HG03139 (cell line): ENCODE results near the gene PCSK2.
"Not testable (repeated sequence)": the region's sequence is repeated elsewhere in the genome, so short reads cannot be mapped to it uniquely, and the experiment has no call there.

Experiments used
- ATAC-seq: cut with Tn5 transposase; IDR thresholded peaks from one replicate; pipeline ENCODE4 v1.9.1; 2021; ENCODE audit not compliant: unreplicated experiment

Gene PCSK2, protein sequence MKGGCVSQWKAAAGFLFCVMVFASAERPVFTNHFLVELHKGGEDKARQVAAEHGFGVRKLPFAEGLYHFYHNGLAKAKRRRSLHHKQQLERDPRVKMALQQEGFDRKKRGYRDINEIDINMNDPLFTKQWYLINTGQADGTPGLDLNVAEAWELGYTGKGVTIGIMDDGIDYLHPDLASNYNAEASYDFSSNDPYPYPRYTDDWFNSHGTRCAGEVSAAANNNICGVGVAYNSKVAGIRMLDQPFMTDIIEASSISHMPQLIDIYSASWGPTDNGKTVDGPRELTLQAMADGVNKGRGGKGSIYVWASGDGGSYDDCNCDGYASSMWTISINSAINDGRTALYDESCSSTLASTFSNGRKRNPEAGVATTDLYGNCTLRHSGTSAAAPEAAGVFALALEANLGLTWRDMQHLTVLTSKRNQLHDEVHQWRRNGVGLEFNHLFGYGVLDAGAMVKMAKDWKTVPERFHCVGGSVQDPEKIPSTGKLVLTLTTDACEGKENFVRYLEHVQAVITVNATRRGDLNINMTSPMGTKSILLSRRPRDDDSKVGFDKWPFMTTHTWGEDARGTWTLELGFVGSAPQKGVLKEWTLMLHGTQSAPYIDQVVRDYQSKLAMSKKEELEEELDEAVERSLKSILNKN

DNA sequence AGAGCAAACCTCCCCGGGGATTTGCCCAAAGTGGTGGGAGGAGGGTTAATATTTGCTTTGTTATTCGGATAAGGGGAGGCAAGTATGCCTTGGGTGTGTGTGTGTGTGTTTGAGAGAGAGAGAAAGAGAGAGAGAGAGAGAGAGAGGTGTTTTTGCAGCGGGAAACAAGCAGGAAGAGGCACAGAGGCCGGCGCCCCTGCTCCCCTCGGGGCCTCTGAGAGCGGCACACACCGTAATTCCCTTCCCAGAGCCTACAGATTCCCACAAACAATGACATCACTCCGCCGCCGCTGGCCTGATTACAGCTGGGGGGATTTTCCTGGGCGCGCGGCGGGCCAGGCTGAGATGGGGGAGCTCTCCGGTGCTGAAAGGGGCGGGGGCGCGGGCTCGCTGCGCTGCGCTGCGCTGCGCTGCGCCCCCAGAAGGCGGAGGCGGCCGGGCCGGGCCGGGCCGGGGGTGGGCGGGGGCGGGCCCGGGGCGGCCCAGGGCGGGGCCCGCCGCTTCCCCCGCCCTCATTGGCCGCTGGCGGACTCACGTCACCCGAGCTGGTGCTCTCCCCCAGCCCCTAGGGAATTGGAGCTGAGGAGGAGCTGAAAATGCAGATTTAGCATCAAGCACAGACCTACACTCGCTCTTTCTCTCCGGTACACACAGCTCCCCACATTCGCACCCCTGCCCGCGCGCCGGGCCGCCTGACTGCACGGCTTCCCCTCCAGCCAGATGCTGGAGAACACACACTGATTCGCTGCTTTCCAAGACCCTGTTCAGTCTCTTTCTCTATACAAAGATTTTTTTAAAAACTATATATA is at the start of gene PCSK2:
PCSK2 (plus strand) TSS at position 631 of the 809 bp plus-strand sequence. CDS start 266 bp downstream, outside the sequence.
- ATAC-seq: no peak

DNA sequence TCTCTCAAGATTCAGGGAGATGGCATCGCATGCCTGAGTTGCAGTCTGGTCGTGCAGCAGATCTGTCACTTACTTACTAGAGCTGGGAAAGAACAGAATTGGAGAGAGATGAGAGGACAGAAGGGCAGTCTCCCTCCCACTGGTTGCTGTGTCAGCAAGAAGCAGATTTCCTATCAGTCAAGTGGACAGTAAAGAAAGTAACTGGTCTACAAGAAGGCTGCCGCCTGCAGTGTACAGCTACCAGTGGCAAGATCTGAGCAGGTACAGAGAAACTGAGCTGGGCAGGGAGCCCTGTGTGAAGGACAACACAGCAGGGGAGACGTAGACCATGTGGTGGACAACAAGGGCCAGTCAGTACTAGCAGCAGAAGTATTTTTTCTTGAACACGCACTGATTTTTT is 49.5 kb upstream of the PCSK2 start:
- ATAC-seq: no peak

DNA sequence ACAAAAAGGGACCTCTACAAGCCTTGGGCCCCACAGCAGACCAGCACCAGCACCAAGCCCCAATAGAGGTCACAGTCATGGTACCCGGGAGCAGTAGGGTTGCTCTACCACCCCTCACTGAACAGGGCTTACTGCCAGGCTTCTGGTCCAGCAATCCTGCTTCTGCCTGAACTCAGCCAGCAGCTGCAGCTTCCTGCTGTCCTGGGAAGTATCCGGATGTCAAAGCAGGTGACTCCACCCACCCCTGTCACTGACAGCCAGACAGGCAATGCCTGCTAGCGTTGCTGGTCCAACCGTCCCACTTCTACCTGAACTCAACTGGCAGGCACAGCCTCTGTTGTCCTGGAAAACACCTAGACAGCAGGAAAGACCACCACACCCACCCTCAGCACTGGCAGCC is 47.0 kb upstream of the PCSK2 start:
- ATAC-seq: no peak

DNA sequence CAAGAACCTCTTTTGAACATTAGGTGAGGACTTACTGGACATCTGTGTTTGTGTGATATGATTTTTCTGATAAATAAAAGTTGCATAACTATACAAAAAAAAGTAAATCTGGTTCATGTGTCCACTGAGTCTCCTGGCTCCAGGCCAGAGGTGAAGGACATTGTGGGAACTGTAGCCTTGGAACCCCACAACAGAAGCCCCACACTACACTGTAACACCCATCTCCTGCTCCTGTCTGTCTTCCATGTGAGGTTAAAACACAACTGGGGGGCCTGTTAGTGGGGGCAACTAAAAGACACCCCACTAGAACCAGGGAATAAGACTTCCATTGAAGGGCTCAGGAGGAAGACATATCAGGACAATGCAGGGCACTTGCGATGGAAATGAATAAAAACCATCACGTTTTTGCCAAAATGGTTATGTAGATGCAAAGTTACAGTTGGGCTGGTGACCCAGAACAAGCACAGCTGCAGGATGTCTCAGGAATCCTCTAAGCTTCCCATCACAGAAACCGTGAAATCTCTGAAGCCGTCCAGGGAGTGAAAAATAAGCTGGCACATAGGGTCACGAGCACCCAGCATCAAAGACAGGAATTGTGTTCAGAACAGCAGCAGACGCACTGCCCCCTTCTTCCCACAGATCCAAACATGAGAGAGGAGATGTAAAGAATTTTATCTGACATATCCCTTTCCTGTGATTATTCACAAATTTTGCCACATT is 36.7 kb upstream of the PCSK2 start:
- ATAC-seq: no peak

DNA sequence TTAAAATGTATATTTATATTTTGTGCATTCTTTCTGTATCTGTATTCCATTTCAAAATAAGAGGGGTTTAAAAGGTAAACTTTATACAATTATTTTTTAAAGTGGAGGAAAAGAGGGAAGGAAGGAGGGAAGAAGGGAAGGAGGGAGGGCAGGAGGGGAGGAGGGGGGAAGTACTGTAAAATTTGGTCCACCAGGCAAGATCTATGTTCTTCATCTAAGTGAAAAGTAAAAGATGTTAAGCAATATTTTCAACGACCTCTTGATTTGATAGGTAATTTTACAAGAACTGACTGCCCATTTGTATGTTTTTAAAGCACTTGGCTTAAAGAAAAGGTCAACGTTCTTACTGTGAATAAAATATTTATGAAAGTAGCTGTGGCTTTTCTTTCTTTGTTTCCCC is 29.8 kb upstream of the PCSK2 start:
- no peak for ATAC-seq

DNA sequence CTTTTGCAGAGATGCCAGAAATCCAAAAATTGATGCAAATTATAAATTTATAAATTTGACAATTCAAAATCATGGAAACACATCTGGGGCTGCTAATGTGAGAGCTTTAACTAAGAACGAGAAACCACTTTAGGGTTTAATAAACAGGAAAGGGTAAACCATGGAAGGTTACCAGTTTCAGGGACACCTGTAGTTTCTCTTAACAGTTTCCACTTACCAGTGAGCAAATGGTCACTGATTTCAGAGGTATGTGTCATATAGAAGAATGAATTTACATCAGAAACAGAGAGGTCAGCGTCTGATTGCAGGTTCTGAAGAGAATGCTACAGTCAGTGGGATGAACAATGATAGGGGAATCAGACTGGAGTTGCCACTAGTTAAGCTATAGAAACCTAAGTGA is 24.8 kb upstream of the PCSK2 start:
- ATAC-seq: no peak

DNA sequence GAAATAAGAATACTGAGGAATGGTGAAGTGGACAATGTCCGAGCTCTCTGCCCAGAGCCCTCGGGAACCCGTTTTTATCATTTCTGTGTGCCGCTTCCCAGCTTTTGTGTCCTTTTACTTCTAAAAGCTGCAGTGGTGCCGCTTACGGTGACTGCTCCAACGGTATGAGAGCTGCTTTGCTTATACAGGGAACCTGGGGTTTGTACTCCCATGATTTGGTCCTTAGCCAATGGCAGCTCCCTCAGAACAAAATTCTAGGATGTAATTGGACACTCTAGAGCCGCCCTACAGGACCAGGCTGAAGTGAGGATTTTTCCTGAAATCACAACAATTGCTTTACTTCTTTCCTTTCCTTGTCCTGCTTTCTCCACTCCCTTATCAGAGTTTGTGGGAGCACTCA is 24.2 kb upstream of the PCSK2 start:
- ATAC-seq: no peak

DNA sequence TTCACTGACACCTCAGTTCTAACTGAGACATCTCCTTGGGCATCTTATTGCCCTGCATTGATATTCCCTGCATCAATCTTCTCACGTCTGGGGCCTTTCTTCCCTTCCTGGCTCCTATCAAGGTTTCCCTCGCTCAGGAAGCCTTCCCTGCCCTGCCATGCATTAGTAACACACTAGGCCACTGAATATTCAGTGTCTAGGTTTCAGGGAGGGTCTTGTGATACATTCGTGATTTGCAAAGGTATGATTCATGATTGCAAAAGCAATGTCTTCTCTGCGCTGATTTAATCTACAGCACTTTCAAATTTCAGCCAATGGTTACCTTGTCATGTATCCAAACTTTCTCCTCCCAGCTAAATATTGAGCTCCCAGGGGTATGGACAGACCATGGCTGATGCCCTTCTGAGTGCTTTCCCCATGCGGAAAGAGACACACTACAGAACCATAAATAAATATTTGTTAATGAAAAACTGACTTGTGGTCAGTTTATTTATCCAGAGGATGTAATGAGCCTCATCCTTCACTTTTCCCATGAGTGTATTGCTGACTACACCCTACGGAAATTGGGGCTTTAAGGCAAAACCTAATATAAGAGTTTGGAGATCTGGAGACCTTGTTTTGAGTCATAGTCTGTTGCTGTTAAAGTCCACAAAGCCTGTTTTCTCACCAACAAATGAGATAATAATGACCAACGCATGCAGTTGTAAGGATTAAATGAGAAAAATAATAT is 21.6 kb upstream of the PCSK2 start:
- no peak for ATAC-seq

DNA sequence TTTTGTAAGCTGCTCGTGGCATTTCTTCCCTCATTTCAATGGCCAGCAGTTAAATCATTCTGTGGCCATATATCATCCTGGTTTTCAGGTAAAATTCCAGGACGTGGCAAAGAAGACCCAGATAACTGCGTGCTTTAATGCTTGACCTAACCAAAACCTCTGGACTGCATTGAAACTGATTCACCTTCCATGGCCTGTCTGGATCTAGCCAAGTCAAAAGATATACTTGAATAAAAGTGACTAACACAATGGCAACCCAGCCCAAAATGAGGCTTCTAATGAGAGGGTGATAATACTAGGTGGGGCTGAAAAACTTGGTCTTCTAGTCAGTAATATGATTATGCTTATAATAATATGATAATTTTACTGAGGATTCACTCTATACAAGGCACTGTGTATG is 16.5 kb upstream of the PCSK2 start:
- no peak for ATAC-seq

DNA sequence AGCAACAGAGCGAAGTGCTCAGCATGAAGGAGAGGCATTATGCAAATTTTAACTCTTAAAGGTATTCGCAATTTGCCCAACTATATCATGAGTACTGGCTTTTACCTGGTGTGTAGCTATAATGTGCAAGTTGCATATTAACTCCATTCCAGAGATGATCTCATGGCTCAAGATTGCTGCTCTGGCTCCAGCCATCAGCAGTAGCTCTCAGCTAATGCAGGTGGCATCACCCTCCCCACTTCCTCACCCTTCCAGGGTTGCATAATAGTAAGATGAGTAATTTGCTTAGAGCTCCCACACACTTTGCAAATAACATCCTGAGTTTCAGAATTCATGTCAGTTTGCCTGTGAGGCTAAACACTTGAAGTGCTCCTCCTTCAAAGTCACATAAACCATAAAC is 15.9 kb upstream of the PCSK2 start:
- ATAC-seq: no peak

DNA sequence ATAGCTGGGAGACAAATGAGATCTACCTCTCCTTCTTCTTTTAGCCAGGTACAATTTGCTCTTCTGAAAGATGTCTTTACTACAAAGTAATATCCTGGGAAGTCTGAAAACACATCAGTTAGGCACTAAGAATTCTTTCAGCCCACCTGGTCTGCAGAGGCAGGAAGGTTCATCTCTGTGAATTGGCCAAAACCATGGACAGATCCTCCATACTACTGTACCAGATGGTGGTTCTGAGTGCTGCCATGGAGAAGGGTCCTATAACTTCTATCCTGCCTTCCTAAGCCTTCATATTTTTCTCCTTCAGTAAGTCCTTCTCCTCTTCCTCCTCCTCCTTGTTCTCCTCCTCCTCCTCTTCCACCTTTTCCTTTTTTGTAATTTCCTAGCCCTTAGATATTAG is 11.7 kb upstream of the PCSK2 start:
- no peak for ATAC-seq

DNA sequence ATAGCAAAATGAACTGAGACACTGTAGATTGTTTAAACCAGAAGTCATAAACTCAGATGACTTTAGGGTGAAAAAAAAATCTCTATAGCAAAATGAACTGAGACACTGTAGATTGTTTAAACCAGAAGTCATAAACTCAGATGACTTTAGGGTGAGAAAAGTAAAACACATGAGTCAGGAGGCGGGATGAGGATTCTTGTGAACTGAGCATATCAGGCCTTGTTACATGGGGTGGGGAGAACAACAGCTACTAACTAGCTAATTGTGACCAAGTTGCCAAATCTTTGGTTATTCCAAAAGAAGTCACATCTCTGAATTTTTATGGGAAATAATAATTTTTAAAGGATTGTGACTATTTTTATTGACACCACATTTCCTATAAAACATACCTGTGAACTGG is 7.0 kb upstream of the PCSK2 start:
- ATAC-seq: not testable (repeated sequence)

DNA sequence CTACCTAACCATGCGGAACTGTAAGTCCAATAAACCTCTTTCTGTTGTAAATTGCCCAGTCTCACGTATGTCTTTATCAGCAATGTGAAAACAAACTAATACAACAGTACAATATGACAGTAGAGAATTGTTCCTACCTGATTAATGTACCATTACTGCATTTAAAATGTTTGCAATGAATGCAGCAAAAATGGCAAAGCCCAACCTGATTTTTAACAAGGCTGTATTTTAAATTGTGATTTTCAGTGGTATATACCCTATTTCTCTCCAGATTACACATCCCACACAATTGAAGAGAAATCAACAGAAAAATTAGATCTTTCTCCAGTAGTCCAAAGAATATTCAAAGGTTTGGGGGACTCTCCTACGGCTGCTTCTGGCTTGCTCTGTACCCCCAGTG is 3.3 kb upstream of the PCSK2 start:
- no peak for ATAC-seq

DNA sequence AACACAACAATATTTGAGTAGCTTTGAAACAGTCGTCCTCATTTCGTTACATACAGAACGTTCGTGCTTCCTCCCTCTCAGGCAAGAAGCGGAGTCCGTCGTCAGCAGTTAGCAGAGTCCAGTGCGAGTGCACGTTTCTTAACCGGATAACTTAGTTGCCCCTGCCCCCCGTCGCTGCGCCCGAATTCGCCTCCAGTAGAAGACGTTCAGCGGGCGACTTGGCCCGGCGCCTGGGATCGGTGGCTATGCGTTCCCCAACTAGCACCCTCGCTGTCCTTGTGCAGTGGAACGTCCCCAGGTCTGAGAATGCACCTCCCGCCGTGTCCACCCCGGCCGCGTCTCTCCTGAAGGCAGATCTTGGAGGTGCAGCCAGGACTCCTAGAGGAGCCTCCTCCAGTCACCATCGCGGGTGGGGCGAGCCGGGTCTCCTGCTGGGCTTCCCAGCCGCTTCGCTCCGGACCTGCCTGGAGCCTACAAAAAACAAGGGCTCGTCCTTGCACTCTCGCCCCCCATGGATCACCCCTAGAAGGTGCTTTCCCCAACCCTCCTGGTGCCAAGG is 910 bp upstream of the PCSK2 start:
- ATAC-seq: no peak

DNA sequence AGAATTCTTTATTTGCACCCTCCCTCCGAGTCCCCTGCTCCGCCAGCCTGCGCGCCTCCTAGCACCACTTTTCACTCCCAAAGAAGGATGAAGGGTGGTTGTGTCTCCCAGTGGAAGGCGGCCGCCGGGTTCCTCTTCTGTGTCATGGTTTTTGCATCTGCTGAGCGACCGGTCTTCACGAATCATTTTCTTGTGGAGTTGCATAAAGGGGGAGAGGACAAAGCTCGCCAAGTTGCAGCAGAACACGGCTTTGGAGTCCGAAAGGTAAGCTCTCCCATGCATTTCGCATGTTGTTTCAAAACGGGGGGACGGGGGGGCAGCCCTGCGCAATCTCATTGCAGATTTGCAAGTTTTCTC is 357 bp downstream of the PCSK2 start:
- no peak for ATAC-seq

DNA sequence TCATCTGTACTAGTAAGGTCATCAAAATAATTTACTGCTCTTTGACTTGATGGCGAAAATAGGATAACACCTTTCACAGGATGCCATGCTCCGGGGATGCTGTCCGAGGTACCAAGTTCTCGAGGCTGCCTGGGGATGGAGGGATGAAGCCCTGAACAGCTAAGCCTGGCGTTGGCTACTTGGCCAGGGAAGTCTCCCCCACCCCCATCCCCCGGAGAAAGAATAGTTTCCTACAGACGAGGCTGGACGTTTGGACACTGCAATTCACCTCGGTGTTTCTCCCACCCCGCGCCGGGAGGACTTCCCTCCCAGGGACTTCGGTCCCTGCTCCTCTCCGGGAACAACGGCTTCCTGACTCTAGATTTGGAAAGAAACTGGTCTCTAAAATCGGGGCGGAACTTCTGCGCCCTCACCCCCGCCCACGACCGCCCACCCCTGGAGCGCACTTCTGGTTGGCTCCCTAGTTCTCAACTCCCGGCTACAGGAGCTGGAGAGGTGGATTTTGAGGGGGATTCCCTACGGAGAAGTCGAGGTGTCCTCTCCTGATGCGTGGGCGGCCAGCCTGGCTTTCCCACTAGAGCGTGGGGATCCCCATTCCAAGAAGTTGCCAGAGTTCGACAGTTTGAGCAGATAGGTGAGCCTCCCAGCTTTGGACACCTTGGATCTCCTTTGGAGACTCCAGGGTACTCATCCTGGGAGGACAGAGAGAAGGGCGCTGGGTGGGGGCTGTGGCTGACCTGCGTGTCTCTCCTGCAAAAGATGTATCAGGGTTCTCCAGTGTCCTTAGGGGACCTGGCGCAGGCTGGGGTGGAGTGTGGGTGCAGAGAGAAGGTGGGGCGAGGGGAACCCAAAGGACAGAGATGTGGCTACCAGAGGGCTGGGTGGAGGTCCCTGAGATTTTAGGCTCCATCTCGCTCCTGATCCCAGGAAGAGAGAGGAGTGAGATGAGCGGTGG is 1.1 kb downstream of the PCSK2 start:
- no peak for ATAC-seq

DNA sequence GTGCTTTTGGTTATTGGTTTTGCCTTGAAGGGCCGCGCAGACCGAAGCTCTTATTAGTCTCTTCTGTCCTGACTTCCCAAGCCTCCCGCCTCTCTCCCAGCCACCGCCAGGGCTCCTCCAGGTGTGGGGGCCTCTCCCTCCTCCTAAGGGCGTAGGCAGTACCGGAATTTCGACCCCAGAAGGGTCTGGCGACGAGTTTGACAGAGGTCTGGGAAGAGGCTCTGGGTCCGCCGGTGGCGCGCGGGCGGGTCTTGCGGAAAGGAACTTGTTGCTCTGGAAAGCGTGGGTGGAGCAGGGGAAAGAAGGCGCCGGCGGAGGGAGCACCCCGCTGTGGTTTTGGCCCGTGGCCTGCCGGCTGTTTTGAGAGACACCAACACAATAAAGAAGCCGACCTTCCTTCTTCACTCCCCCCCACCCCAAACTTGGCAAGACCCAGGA is 1.8 kb downstream of the PCSK2 start:
- ATAC-seq: no peak

DNA sequence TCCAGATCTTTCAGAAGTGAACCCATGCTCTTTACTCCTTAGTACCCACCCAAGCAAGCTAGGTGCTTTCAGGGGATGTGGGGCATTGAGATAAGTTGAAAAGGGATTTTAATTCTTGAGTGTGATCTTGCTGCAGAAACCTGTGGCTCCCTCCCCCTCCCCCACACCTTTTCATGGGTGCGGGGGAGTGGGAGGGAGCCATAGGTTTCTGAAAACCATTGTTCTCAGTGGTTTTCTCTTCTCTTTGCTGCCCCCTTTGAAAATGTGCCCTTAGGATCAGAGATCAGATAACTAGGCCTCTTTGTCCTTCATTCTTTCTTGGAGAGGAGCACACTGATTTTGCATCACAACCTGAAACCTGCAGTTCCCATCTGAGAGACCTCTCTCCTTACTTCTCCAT is 2.4 kb downstream of the PCSK2 start:
- no peak for ATAC-seq

DNA sequence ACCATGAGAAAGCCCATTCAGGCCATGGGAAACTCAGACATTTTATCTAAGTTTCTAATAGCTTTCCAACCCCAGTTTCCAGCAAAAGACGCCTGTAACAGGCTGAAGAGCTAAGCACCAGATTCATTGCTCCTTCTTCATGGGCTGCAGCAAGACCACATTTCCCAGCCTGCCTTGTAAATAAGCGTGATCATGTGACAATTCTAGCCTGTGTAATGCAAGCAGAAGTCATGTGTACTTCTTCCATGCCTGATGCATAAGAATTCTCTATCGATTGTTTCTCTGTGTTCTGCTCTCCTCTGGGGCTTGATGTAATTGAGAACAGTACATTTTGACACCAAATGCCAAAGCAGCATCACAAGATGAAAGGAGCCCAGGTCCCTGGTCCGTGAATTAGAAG is 6.8 kb downstream of the PCSK2 start:
- no peak for ATAC-seq
